GM12878 (cell line): ENCODE data around the gene USP21. TPM values are rescaled to one million over a fixed set of nuclear protein-coding genes. Genes with fewer than 3 reads are reported as not detected.

Experiments used
- CHD2 ChIP-seq: IDR thresholded peaks from 2 replicates; pipeline ENCODE4 v1.6.1; 2011; ENCODE audit warnings: low read depth, low read length, improper control_type of control experiment, borderline replicate concordance
- EGR1 ChIP-seq, 2 experiments: IDR thresholded peaks; 1 replicate in 1 of 2; 2 replicates in 1 of 2; pipeline ENCODE4 v1.6.1; 2011 to 2012; ENCODE audit warnings: low read depth in 2 of 2, low read length in 2 of 2, borderline replicate concordance in 1 of 2, mild to moderate bottlenecking in 1 of 2, moderate library complexity in 1 of 2
- FOS ChIP-seq: IDR thresholded peaks from 3 replicates; pipeline ENCODE4 v1.6.1; 2011; ENCODE audit warnings: borderline replicate concordance; ENCODE audit not compliant: insufficient read length; ENCODE audit errors: extremely low read depth
- IKZF2 ChIP-seq, 2 experiments: fragments of 450-650 bp; IDR thresholded peaks; 2 replicates each; pipeline ENCODE4 v1.6.1; 2017; ENCODE audit warnings: mild to moderate bottlenecking in 2 of 2, moderate library complexity in 2 of 2
- NR2C1 ChIP-seq: fragments of 450-650 bp; IDR thresholded peaks from 2 replicates; pipeline ENCODE4 v1.6.1; 2017; ENCODE audit warnings: antibody characterized with exemption, mild to moderate bottlenecking, moderate library complexity
- PAX5 ChIP-seq: IDR thresholded peaks from 2 replicates; pipeline ENCODE4 v1.6.1; 2011; ENCODE audit warnings: low read depth, low read length, borderline replicate concordance
- POU2F2 ChIP-seq: IDR thresholded peaks from 3 replicates; pipeline ENCODE4 v1.6.1; 2011; ENCODE audit warnings: low read depth, mild to moderate bottlenecking, low read length, borderline replicate concordance
- SMAD5 ChIP-seq: IDR thresholded peaks from 2 replicates; pipeline ENCODE4 v1.6.1; 2016; ENCODE audit warnings: antibody characterized with exemption, low read depth
- SMC3 ChIP-seq: IDR thresholded peaks from 2 replicates; pipeline ENCODE4 v1.6.1; 2011; ENCODE audit warnings: low read length, improper control_type of control experiment, borderline replicate concordance
- SRF ChIP-seq, 2 experiments: IDR thresholded peaks; 2 replicates each; pipeline ENCODE4 v1.6.1; 2011; ENCODE audit warnings: low read depth in 2 of 2, low read length in 2 of 2, mild to moderate bottlenecking in 1 of 2, moderate library complexity in 1 of 2
- WRNIP1 ChIP-seq: IDR thresholded peaks from 2 replicates; pipeline ENCODE4 v1.6.1; 2011; ENCODE audit warnings: low read depth, low read length, improper control_type of control experiment, borderline replicate concordance
- ZNF207 ChIP-seq: fragments of 450-650 bp; IDR thresholded peaks from 2 replicates; pipeline ENCODE4 v1.6.1; 2014; ENCODE audit warnings: antibody characterized with exemption, mild to moderate bottlenecking, borderline replicate concordance
- polyA plus RNA-seq, 11 experiments: library from polyadenylated mRNA; depleted of rRNA in 4 of 11; unstranded in 6 of 11; stranded (reverse) in 5 of 11; fragments of >200 nt; fragmentation: Nextera tagmentation in 4 of 11; fragmentation: Illumina TruSeq in 1 of 11; extraction: Ambion mirVana in 4 of 11; extraction: Trizol in 1 of 11; gene quantifications; 1 replicate in 1 of 11; 2 replicates in 10 of 11; pipeline versions ENCODE4 v1.2.1 to v1.2.3, GENCODE V29; 2011 to 2016; ENCODE audit warnings: inconsistent platforms in 2 of 11, missing spikeins in 2 of 11, low read depth in 1 of 11
- total RNA-seq, 4 experiments: library from RNA; depleted of rRNA in 3 of 4; stranded (reverse); fragments of >200 nt in 3 of 4; fragmentation: Illumina TruSeq in 1 of 4; extraction: Trizol in 1 of 4; gene quantifications; 2 replicates each; pipeline versions ENCODE4 v1.2.1 to v1.2.3, GENCODE V29; 2013 to 2021
- TF ChIP-seq, protein P1 (sequence below): fragments of 450-650 bp; IDR thresholded peaks from 2 replicates; pipeline ENCODE4 v1.6.1; 2017; ENCODE audit warnings: antibody characterized with exemption, mild to moderate bottlenecking, moderate library complexity
- TF ChIP-seq, protein P2 (sequence below): fragments of 450-650 bp; IDR thresholded peaks from 2 replicates; pipeline ENCODE4 v1.6.1; 2017; ENCODE audit warnings: mild to moderate bottlenecking
- TF ChIP-seq, protein P3 (sequence below): fragments of 450-650 bp; IDR thresholded peaks from 2 replicates; pipeline ENCODE4 v1.6.1; 2017; ENCODE audit warnings: mild to moderate bottlenecking, moderate library complexity
- TF ChIP-seq, protein P4 (sequence below): IDR thresholded peaks from 2 replicates; pipeline ENCODE4 v1.6.1; 2011; ENCODE audit warnings: mild to moderate bottlenecking, low read depth, low read length, moderate library complexity; ENCODE audit not compliant: insufficient replicate concordance
- TF ChIP-seq, protein P5 (sequence below): fragments of 450-650 bp; IDR thresholded peaks from 2 replicates; pipeline ENCODE4 v1.6.1; 2016; ENCODE audit warnings: mild to moderate bottlenecking

Gene USP21
- total and polyA plus RNA-seq, 10 of the 15 experiments (the other 5 are each of a cell fraction or from before 2014, with no cell fraction given) = 3.2 to 28.6 (median 16.6) TPM

DNA sequence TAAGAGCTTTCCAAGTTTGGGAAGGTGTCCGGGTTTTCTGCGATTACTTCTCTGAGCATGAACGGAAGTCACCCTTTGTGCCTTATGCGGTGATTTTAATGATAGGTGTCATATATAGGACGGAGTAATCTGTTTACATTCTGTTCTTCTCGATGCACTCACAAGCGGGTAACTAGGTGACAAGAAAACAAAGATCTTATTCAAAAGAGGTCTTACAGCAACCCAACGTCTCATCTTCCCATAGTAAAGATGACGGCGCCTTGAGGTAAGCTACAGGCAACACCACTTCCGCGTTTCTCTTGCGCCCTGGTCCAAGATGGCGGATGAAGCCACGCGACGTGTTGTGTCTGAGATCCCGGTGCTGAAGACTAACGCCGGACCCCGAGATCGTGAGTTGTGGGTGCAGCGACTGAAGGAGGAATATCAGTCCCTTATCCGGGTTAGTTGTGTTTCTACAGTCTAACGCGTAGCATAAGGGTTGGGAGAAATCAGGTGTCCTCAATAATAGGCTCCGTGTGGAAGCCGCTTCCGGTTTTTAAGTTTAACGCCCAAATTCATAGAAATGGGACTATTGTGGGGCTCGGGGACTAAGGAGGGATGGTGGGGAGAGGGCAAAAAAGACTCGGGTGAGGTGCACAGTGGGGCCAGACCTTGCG, 5.5 kb upstream of the USP21 start, which contains the start of gene UFC1 (continued):
- TF ChIP-seq, protein P1, sequence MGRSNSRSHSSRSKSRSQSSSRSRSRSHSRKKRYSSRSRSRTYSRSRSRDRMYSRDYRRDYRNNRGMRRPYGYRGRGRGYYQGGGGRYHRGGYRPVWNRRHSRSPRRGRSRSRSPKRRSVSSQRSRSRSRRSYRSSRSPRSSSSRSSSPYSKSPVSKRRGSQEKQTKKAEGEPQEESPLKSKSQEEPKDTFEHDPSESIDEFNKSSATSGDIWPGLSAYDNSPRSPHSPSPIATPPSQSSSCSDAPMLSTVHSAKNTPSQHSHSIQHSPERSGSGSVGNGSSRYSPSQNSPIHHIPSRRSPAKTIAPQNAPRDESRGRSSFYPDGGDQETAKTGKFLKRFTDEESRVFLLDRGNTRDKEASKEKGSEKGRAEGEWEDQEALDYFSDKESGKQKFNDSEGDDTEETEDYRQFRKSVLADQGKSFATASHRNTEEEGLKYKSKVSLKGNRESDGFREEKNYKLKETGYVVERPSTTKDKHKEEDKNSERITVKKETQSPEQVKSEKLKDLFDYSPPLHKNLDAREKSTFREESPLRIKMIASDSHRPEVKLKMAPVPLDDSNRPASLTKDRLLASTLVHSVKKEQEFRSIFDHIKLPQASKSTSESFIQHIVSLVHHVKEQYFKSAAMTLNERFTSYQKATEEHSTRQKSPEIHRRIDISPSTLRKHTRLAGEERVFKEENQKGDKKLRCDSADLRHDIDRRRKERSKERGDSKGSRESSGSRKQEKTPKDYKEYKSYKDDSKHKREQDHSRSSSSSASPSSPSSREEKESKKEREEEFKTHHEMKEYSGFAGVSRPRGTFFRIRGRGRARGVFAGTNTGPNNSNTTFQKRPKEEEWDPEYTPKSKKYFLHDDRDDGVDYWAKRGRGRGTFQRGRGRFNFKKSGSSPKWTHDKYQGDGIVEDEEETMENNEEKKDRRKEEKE = no peak
- TF ChIP-seq, protein P2, sequence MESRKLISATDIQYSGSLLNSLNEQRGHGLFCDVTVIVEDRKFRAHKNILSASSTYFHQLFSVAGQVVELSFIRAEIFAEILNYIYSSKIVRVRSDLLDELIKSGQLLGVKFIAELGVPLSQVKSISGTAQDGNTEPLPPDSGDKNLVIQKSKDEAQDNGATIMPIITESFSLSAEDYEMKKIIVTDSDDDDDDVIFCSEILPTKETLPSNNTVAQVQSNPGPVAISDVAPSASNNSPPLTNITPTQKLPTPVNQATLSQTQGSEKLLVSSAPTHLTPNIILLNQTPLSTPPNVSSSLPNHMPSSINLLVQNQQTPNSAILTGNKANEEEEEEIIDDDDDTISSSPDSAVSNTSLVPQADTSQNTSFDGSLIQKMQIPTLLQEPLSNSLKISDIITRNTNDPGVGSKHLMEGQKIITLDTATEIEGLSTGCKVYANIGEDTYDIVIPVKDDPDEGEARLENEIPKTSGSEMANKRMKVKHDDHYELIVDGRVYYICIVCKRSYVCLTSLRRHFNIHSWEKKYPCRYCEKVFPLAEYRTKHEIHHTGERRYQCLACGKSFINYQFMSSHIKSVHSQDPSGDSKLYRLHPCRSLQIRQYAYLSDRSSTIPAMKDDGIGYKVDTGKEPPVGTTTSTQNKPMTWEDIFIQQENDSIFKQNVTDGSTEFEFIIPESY = no peak
- TF ChIP-seq IKZF2 (IDR thresholded peaks at IDR 0.05) = 0 out of 4 replicates have a peak, but pooled peaks of 1 of the 2 experiments have one; percentile 10
- no peak for TF ChIP-seq EGR1 (IDR thresholded peaks at IDR 0.05; ENCODE audit: borderline replicate concordance in 1 of 2, low read depth in 2 of 2, low read length in 2 of 2)
- TF ChIP-seq CHD2 = peak; percentile 90
- peak; percentile 71; the same call in 2 of the 3 replicates for TF ChIP-seq POU2F2
- peak; percentile 79 for TF ChIP-seq NR2C1
- TF ChIP-seq, protein P3, sequence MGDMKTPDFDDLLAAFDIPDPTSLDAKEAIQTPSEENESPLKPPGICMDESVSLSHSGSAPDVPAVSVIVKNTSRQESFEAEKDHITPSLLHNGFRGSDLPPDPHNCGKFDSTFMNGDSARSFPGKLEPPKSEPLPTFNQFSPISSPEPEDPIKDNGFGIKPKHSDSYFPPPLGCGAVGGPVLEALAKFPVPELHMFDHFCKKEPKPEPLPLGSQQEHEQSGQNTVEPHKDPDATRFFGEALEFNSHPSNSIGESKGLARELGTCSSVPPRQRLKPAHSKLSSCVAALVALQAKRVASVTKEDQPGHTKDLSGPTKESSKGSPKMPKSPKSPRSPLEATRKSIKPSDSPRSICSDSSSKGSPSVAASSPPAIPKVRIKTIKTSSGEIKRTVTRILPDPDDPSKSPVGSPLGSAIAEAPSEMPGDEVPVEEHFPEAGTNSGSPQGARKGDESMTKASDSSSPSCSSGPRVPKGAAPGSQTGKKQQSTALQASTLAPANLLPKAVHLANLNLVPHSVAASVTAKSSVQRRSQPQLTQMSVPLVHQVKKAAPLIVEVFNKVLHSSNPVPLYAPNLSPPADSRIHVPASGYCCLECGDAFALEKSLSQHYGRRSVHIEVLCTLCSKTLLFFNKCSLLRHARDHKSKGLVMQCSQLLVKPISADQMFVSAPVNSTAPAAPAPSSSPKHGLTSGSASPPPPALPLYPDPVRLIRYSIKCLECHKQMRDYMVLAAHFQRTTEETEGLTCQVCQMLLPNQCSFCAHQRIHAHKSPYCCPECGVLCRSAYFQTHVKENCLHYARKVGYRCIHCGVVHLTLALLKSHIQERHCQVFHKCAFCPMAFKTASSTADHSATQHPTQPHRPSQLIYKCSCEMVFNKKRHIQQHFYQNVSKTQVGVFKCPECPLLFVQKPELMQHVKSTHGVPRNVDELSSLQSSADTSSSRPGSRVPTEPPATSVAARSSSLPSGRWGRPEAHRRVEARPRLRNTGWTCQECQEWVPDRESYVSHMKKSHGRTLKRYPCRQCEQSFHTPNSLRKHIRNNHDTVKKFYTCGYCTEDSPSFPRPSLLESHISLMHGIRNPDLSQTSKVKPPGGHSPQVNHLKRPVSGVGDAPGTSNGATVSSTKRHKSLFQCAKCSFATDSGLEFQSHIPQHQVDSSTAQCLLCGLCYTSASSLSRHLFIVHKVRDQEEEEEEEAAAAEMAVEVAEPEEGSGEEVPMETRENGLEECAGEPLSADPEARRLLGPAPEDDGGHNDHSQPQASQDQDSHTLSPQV = no peak
- TF ChIP-seq, protein P4, sequence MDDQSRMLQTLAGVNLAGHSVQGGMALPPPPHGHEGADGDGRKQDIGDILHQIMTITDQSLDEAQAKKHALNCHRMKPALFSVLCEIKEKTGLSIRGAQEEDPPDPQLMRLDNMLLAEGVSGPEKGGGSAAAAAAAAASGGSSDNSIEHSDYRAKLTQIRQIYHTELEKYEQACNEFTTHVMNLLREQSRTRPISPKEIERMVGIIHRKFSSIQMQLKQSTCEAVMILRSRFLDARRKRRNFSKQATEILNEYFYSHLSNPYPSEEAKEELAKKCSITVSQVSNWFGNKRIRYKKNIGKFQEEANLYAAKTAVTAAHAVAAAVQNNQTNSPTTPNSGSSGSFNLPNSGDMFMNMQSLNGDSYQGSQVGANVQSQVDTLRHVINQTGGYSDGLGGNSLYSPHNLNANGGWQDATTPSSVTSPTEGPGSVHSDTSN = no peak
- peak; percentile 71; the same call in 1 of the 2 replicates for TF ChIP-seq SMAD5
- TF ChIP-seq, protein P5, sequence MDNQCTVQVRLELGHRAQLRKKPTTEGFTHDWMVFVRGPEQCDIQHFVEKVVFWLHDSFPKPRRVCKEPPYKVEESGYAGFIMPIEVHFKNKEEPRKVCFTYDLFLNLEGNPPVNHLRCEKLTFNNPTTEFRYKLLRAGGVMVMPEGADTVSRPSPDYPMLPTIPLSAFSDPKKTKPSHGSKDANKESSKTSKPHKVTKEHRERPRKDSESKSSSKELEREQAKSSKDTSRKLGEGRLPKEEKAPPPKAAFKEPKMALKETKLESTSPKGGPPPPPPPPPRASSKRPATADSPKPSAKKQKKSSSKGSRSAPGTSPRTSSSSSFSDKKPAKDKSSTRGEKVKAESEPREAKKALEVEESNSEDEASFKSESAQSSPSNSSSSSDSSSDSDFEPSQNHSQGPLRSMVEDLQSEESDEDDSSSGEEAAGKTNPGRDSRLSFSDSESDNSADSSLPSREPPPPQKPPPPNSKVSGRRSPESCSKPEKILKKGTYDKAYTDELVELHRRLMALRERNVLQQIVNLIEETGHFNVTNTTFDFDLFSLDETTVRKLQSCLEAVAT = no peak; the same call in 1 of the 2 replicates
- TF ChIP-seq PAX5 = no peak
- no peak for TF ChIP-seq WRNIP1
- TF ChIP-seq FOS = no peak
- peak; percentile 87; the same call in 1 of the 2 replicates for TF ChIP-seq ZNF207
- no peak for TF ChIP-seq SMC3
- peak in 1 of 2 experiments; percentile 41; a peak in 1 of 4 replicates for TF ChIP-seq SRF (IDR thresholded peaks at IDR 0.05; ENCODE audit: low read depth in 2 of 2, low read length in 2 of 2)
